RWPE2 (cell line): ENCODE measurements around the gene CCSER1.

Experiments used
- ATAC-seq: fragments of 200-7000 bp; cut with Tn5 transposase; 3 replicates; pipeline ENCODE4 v1.9.1; 2021; ENCODE audit warnings: low read depth
- DNase-seq: peaks from one replicate; pipeline ENCODE4 v3.0.0-alpha.2; 2020; ENCODE audit warnings: low spot score
- H3K27ac ChIP-seq: fragments of 450-650 bp; 2 replicates; pipeline ENCODE4 v1.5.1; 2017; ENCODE audit warnings: mild to moderate bottlenecking; ENCODE audit not compliant: poor library complexity, severe bottlenecking
- H3K27me3 ChIP-seq: fragments of 250-450 bp; sonication (Bioruptor Pico); 2 replicates; pipeline ENCODE4 v1.5.1; 2021; ENCODE audit warnings: mild to moderate bottlenecking, moderate library complexity; ENCODE audit not compliant: insufficient read depth, poor library complexity, severe bottlenecking
- H3K36me3 ChIP-seq: fragments of 250-450 bp; sonication (Bioruptor Pico); 2 replicates; pipeline ENCODE4 v1.5.1; 2020; ENCODE audit warnings: low read depth, mild to moderate bottlenecking, moderate library complexity
- H3K4me1 ChIP-seq: fragments of 250-450 bp; sonication (Bioruptor Pico); 2 replicates; pipeline ENCODE4 v1.5.1; 2021; ENCODE audit warnings: mild to moderate bottlenecking, moderate library complexity; ENCODE audit not compliant: insufficient read depth, poor library complexity, severe bottlenecking
- H3K4me3 ChIP-seq: fragments of 250-450 bp; sonication (Bioruptor Pico); 2 replicates; pipeline ENCODE4 v1.5.1; 2021; ENCODE audit warnings: mild to moderate bottlenecking, moderate library complexity; ENCODE audit not compliant: severe bottlenecking
- H3K9me3 ChIP-seq: fragments of 250-450 bp; sonication (Bioruptor Pico); 2 replicates; pipeline ENCODE4 v1.5.1; 2021; ENCODE audit warnings: mild to moderate bottlenecking, moderate library complexity; ENCODE audit not compliant: severe bottlenecking
- CTCF ChIP-seq: fragments of 450-650 bp; IDR thresholded peaks from one replicate; pipeline ENCODE4 v1.5.1; 2017; ENCODE audit warnings: mild to moderate bottlenecking, moderate library complexity; ENCODE audit not compliant: poor library complexity, severe bottlenecking

CCSER1 gene

DNA sequence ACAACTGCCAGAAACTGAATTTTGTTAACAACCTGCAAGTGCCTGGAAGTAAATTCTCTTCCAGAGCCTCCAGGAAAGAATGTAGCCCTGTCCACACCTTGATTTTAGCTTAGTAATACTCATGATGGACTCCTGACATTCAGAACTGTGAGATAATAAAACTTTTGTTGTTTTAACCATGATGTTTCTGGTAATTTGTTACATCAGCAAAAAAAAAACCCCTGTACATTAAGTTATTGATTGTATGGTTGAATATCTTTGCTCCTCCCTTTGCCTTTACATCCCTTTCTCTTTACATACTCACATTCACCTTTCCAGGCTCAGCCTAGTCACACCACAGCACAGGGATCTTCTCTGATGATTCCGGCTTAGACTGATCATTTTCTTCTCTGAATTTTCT lies 1294.8 kb downstream of the CCSER1 start:
- TF ChIP-seq CTCF, result no peak
- Histone ChIP-seq H3K4me3 (no peak overlapping the region), H3K27ac (no peak overlapping the region), H3K4me1 (no peaks in the 10 kb centered on the region), H3K36me3 (no peaks in the 10 kb centered on the region), H3K27me3 (no peaks in the 10 kb centered on the region), H3K9me3 (no peaks in the 10 kb centered on the region)
- ATAC-seq (no peak), DNase-seq (no peak)

DNA sequence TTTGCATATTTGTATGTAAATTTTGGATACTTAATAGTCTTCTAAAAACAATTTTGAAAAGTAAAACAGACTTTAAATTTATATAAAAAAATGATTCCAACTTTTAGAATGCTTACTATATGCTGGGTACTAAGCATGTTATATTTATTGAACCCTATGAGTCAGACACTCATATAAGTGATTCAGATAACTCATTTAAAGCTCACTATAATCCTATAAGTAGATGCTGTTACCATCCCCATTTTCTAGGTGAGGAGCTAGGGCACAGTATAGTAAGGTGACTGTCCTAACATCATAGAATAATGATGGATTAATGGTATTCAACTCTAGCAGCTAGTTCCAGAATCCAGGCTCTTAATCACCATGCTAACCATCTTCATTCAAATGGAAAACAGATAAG lies 1299.5 kb downstream of the CCSER1 start:
- Histone ChIP-seq H3K9me3 (no peaks in the 10 kb centered on the region), H3K27ac (no peak overlapping the region), H3K4me1 (peaks cover 6% of the 10 kb centered on the region), H3K27me3 (no peaks in the 10 kb centered on the region), H3K36me3 (no peaks in the 10 kb centered on the region), H3K4me3 (no peak overlapping the region)
- DNase-seq (no peak), ATAC-seq (peak; percentile 45; the same call in 2 of the 3 replicates)
- no peak for TF ChIP-seq CTCF

- Histone ChIP-seq H3K27me3 (no peaks in the 10 kb centered on the region), H3K27ac (no peak overlapping the region), H3K36me3 (no peaks in the 10 kb centered on the region), H3K9me3 (no peaks in the 10 kb centered on the region), H3K4me3 (no peak overlapping the region), H3K4me1 (peaks cover 6% of the 10 kb centered on the region)
- ATAC-seq (peak; percentile 86), DNase-seq (no peak)
- no peak for TF ChIP-seq CTCF
Measured at GRCh38 chr4:91427171-91427570, 1300.0 kb downstream of the CCSER1 start.

DNA sequence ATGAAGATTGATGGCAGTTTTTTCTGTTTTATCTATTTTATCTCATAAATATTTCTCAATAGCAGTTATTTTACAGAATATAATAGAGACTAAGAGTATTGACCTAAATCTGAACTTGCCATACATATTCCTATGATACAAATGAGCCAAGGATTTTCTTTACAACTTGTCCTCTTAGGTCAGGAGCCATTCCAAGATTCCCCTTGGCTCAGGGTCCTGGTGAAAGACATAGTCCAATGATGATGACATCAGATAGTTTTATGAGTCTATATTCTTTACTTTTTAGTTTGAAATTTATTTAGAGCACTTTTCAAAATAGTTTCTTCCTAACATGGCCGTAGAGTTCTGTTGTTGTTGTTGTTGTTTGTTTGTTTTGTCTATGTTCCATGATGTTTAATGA lies 1307.4 kb downstream of the CCSER1 start:
- Histone ChIP-seq H3K27me3 (no peaks in the 10 kb centered on the region), H3K27ac (no peak overlapping the region), H3K36me3 (no peaks in the 10 kb centered on the region), H3K9me3 (no peaks in the 10 kb centered on the region), H3K4me3 (no peak overlapping the region), H3K4me1 (no peaks in the 10 kb centered on the region)
- DNase-seq (no peak), ATAC-seq (no peak)
- no peak for TF ChIP-seq CTCF

DNA sequence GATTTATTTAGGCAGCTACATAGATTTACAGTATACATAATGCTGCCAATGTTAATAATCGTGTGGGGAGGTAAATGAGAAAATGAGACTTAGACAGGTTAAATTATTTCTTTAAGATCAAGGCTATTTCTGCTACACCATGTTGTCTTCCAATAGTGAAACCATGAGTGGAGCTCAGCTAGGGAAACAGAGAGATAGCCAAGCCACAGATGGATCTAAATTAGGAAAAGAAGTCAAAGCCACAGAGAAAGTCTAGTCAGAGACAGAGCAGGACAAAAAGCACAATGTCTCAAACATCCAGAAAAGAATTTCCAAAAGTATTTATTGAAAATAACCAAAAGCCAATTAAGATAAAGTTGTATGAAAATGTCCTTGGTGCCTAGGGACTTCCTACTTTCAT lies 1309.4 kb downstream of the CCSER1 start:
- H3K27ac ChIP-seq, result no peak overlapping the region
- no peak for DNase-seq
- TF ChIP-seq CTCF, result no peak

More for the DNA sequence above, 1309.4 kb downstream of the CCSER1 start:
- H3K4me1 ChIP-seq, result no peaks in the 10 kb centered on the region
- H3K36me3 ChIP-seq, result no peaks in the 10 kb centered on the region
- H3K4me3 ChIP-seq, result no peak overlapping the region
- H3K27me3 ChIP-seq, result no peaks in the 10 kb centered on the region
- no peaks in the 10 kb centered on the region for H3K9me3 ChIP-seq
- ATAC-seq, result no peak
